ENCODE measurements around the gene CRBN.

CRBN gene

GRCh38 chr3:3189961-3190360 is 10.5 kb upstream of the CRBN start:
- no peak overlapping the region for H3K27ac ChIP-seq
- TF ChIP-seq CTCF (conservative IDR thresholded peaks at IDR 0.05), result no peak
- no peak for TF ChIP-seq ZFX (IDR thresholded peaks at IDR 0.05)

- TF ChIP-seq ZFX (IDR thresholded peaks at IDR 0.05) (no peak), CTCF (conservative IDR thresholded peaks at IDR 0.05) (no peak)
- no peak overlapping the region for H3K27ac ChIP-seq
Observed at GRCh38 chr3:3189102-3189727, 9.7 kb upstream of the CRBN start.

- H3K27ac ChIP-seq, result no peak overlapping the region
- TF ChIP-seq CTCF (conservative IDR thresholded peaks at IDR 0.05) (no peak), ZFX (IDR thresholded peaks at IDR 0.05) (no peak)
Observed at GRCh38 chr3:3184876-3185275, 5.4 kb upstream of the CRBN start.

- no peak overlapping the region for H3K27ac ChIP-seq
- TF ChIP-seq CTCF (conservative IDR thresholded peaks at IDR 0.05), result no peak
Observed at GRCh38 chr3:3180456-3180855, 965 bp upstream of the CRBN start.

- TF ChIP-seq ZFX (IDR thresholded peaks at IDR 0.05) (no peak), CTCF (conservative IDR thresholded peaks at IDR 0.05) (no peak)
- H3K27ac ChIP-seq, result peak overlapping the region; percentile 78
Observed at GRCh38 chr3:3178498-3179328, 778 bp downstream of the CRBN start.

- H3K27ac ChIP-seq, result no peak overlapping the region
- TF ChIP-seq ZFX (IDR thresholded peaks at IDR 0.05), result no peak
Observed at GRCh38 chr3:3177861-3178497, 1.5 kb downstream of the CRBN start.

GRCh38 chr3:3172627-3173026 is 6.9 kb downstream of the CRBN start:
- no peak overlapping the region for H3K27ac ChIP-seq
- no peak for TF ChIP-seq ZFX (IDR thresholded peaks at IDR 0.05)
- no peak for TF ChIP-seq CTCF (conservative IDR thresholded peaks at IDR 0.05)
